ENCODE results near the gene AGA. TPM values are rescaled to one million over a fixed set of nuclear protein-coding genes. Genes with fewer than 3 reads are reported as not detected.

AGA gene
- total and polyA plus RNA-seq, 2 of the 8 experiments (the other 6 are each of a cell fraction or from before 2014, with no cell fraction given), result 8.5 to 11.6 TPM

DNA sequence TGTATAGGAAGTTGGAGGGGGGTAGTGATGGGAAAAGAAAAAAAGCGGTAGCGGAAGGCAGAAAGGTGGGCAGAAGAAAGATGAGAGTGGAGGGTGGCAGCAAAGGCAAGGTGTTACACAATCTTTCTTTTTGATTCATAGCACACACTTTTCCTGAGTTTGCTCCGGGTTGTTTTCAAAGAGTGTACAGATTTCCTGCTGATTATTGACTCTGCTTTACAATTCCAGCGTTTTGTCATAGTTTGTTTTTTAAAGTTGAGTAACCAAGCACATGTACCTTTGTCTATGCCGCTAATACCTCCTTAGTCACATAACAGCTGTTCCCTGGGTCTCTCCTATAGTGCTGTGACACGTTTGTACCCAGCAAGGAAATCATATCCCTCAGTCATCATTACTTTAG is 50.3 kb downstream of the AGA start:
- Histone ChIP-seq H3K4me2 (ENCODE audit: insufficient read depth in 1 of 2, low read depth in 2 of 2, low read length in 2 of 2) (no peak overlapping the region), H2BK15ac (ENCODE audit: low read length) (no peak overlapping the region), H3K27me3 (replicated peaks in 1 of 4; ENCODE audit: control insufficient read depth in 3 of 4, extremely low read depth in 1 of 4, insufficient read depth in 3 of 4, low read length in 3 of 4) (no peaks in the 10 kb centered on the region), H3K36me3 (ENCODE audit: control insufficient read depth in 2 of 4, insufficient read depth in 4 of 4, low read length in 3 of 4) (no peaks in the 10 kb centered on the region), H3K23ac (ENCODE audit: insufficient read length) (no peak overlapping the region), H2BK120ac (replicated peaks; ENCODE audit: low read depth, low read length) (no peak overlapping the region), H3K18ac (ENCODE audit: extremely low read depth, low read length) (no peak overlapping the region), H3K4me3 (ENCODE audit: extremely low read depth in 1 of 4, insufficient read depth in 2 of 4, low read depth in 3 of 4, low read length in 4 of 4) (no peak overlapping the region), H3K23me2 (ENCODE audit: low read depth, low read length) (no peaks in the 10 kb centered on the region), H4K20me1 (replicated peaks in 1 of 2; ENCODE audit: control insufficient read depth in 1 of 2, insufficient read depth in 2 of 2, low read length in 2 of 2) (no peaks in the 10 kb centered on the region), H3K79me1 (ENCODE audit: low read depth, low read length) (no peaks in the 10 kb centered on the region), H3K4ac (replicated peaks; ENCODE audit: insufficient read length, low read depth, low read length) (no peak overlapping the region), H2AFZ (ENCODE audit: low read length) (no peak overlapping the region), H2BK5ac (ENCODE audit: low read depth, low read length) (no peak overlapping the region), H3K4me1 (replicated peaks in 1 of 4; ENCODE audit: control insufficient read depth in 3 of 4, insufficient read depth in 4 of 4, low read length in 3 of 4) (no peaks in the 10 kb centered on the region), H2AK5ac (ENCODE audit: low read depth, low read length) (no peak overlapping the region), H4K91ac (replicated peaks; ENCODE audit: insufficient read length, low read length) (no peak overlapping the region), H4K8ac (ENCODE audit: extremely low read depth, insufficient read depth, low read length) (no peak overlapping the region), H3K56ac (replicated peaks; ENCODE audit: insufficient read length, low read depth, low read length) (no peak overlapping the region), H2BK20ac (ENCODE audit: low read length) (no peak overlapping the region), H2BK12ac (ENCODE audit: low read depth, low read length) (no peak overlapping the region), H3K27ac (ENCODE audit: low read depth, low read length) (no peak overlapping the region), H3K14ac (ENCODE audit: insufficient read length) (no peak overlapping the region), H3K79me2 (ENCODE audit: control insufficient read depth in 1 of 2, insufficient read depth in 2 of 2, low read length in 2 of 2) (no peaks in the 10 kb centered on the region), H3K9me3 (ENCODE audit: insufficient read depth in 2 of 2, low read depth in 1 of 2, low read length in 1 of 2) (no peaks in the 10 kb centered on the region; a peak in 1 of 4 replicates), H4K5ac (ENCODE audit: insufficient read length, low read depth, low read length) (no peak overlapping the region), H3K9ac (replicated peaks in 1 of 4; ENCODE audit: extremely low read depth in 1 of 4, low read depth in 3 of 4, low read length in 3 of 4) (no peak overlapping the region)
- ChIA-PET CTCF (ENCODE audit: partially characterized antibody) (interaction anchor here (0.9 to 1.4 kb wide), 2 partner anchors 11 kb away, joined by 3 to 7 read pairs; no protein-coding TSS in a partner anchor), POLR2A (ENCODE audit: partially characterized antibody) (interaction anchor here (1.1 kb wide), 1 partner anchor 50 kb away, joined by 3 read pairs; the partner anchor contains the start of gene AGA)
- no peak for FAIRE-seq
- no peak for TF ChIP-seq POU5F1 (IDR thresholded peaks at IDR 0.05; ENCODE audit: low read depth, low read length)
- DNase-seq (ENCODE audit: low read depth in 1 of 2, low spot score in 2 of 2), result no peak
- 94% methylated on average over 6 of the region's 6 CpGs; no CpG with 5 or more reads in 1 of the 2 experiments for WGBS, 2 experiments (ENCODE audit: extremely low coverage in 1 of 2, insufficient coverage in 1 of 2, insufficient read length in 1 of 2, insufficient replicate concordance in 2 of 2, low coverage in 1 of 2, low lambda C conversion rate in 2 of 2, missing lambda C conversion rate in 1 of 2)
